Measurements from ENCODE around the gene IER2. TPM values are rescaled to one million over a fixed set of nuclear protein-coding genes. Genes with fewer than 3 reads are reported as not detected.

IER2 gene
- total RNA-seq, 1 donor from 2014 or later: 93.4 TPM

DNA sequence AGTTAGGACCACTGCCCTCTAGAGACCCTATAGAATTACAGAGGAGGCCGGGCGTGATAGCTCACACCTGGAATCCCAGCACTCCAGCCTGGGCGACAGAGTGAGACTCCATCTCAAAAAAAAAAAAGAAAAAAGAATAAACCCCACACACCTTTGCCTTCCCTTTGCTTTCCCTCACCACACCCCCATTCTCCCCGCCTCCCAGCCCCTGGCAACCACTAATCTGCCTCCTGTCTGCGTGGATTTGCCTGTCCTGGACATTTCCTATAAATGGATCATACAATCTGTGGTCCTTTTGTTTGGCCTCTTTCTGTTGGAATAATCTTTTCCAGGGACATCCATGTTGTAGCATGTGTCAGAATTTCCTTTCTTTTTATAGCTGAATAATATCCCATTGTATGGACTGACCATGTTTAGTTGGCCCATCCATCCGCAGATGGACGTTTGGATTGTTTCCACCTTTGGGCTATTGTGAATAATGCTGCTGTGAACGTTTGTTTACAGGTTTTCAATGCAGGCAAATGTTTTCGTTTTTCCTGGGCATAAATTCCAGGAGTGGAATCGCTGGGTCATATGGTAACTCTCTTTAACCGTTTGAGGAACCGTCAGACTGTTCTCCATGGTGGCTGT, 16.9 kb upstream of the IER2 start:
- no peaks in the 10 kb centered on the region for H3K36me3 Mint-ChIP-seq (ENCODE audit: insufficient read depth)

DNA sequence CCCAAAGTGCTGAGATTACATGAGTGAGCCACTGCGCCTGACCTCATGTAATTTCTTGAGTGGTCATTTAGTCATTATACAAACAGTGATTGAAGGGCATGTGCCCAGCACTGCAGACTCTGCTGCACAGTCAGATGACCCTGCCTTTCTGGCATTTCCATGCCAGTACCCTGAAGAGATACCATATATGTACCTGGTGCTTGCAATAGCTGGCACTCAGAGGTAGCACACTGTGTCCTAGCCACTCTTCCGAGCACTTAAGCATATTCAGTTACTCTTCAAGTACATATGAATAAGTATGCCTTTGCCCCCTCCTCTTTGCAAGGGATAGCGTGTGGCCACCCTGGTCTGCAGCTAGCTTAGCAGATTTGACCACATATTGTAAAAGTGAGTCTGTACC, 15.6 kb upstream of the IER2 start:
- TF ChIP-seq, protein P1, sequence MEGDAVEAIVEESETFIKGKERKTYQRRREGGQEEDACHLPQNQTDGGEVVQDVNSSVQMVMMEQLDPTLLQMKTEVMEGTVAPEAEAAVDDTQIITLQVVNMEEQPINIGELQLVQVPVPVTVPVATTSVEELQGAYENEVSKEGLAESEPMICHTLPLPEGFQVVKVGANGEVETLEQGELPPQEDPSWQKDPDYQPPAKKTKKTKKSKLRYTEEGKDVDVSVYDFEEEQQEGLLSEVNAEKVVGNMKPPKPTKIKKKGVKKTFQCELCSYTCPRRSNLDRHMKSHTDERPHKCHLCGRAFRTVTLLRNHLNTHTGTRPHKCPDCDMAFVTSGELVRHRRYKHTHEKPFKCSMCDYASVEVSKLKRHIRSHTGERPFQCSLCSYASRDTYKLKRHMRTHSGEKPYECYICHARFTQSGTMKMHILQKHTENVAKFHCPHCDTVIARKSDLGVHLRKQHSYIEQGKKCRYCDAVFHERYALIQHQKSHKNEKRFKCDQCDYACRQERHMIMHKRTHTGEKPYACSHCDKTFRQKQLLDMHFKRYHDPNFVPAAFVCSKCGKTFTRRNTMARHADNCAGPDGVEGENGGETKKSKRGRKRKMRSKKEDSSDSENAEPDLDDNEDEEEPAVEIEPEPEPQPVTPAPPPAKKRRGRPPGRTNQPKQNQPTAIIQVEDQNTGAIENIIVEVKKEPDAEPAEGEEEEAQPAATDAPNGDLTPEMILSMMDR (IDR thresholded peaks at IDR 0.05; ENCODE audit: unreplicated experiment): no peak
- no peaks in the 10 kb centered on the region for H3K4me1 Mint-ChIP-seq (ENCODE audit: low read depth)
- H3K36me3 Mint-ChIP-seq (ENCODE audit: insufficient read depth): peaks cover under 1% of the 10 kb centered on the region
- no peak overlapping the region for H3K27ac Mint-ChIP-seq
- no peak overlapping the region for H3K4me3 Mint-ChIP-seq (ENCODE audit: low read depth)
- DNase-seq (ENCODE audit: low spot score, unreplicated experiment): no peak
- H3K9me3 Mint-ChIP-seq (ENCODE audit: low read depth): no peaks in the 10 kb centered on the region
- no peaks in the 10 kb centered on the region for H3K27me3 Mint-ChIP-seq

More for the DNA sequence above, 16.9 kb upstream of the IER2 start:
- Mint-ChIP-seq H3K4me3 (ENCODE audit: low read depth) (no peak overlapping the region), H3K27me3 (no peaks in the 10 kb centered on the region), H3K27ac (peak overlapping the region; percentile 4), H3K9me3 (ENCODE audit: low read depth) (no peaks in the 10 kb centered on the region), H3K4me1 (ENCODE audit: low read depth) (peaks cover 7% of the 10 kb centered on the region)
- TF ChIP-seq, protein P1 (IDR thresholded peaks at IDR 0.05; ENCODE audit: unreplicated experiment): no peak
- no peak for DNase-seq (ENCODE audit: low spot score, unreplicated experiment)

DNA sequence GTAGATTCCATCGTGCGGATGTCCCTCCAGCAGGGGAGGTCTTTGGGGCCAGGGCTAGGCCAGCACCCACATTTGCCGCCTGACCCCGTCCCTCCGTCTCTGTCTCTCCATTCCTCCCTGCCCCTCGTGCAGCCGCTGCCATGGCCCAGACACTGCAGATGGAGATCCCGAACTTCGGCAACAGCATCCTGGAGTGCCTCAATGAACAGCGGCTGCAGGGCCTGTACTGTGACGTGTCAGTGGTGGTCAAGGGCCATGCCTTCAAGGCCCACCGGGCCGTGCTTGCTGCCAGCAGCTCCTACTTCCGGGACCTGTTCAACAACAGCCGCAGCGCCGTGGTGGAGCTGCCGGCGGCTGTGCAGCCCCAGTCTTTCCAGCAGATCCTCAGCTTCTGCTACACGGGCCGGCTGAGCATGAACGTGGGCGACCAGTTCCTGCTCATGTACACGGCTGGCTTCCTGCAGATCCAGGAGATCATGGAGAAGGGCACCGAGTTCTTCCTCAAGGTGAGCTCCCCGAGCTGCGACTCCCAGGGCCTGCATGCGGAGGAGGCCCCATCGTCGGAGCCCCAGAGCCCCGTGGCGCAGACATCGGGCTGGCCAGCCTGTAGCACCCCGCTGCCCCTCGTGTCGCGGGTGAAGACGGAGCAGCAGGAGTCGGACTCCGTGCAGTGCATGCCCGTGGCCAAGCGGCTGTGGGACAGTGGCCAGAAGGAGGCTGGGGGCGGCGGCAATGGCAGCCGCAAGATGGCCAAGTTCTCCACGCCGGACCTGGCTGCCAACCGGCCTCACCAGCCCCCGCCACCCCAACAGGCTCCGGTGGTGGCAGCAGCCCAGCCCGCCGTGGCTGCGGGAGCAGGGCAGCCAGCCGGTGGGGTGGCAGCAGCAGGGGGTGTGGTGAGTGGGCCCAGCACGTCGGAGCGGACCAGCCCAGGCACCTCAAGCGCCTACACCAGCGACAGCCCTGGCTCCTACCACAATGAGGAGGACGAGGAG, 14.8 kb upstream of the IER2 start:
- Mint-ChIP-seq H3K9me3 (ENCODE audit: low read depth) (no peaks in the 10 kb centered on the region), H3K36me3 (ENCODE audit: insufficient read depth) (peaks cover 2% of the 10 kb centered on the region), H3K27me3 (no peaks in the 10 kb centered on the region), H3K27ac (no peak overlapping the region), H3K4me1 (ENCODE audit: low read depth) (no peaks in the 10 kb centered on the region), H3K4me3 (ENCODE audit: low read depth) (no peak overlapping the region)
- no peak for DNase-seq (ENCODE audit: low spot score, unreplicated experiment)
- TF ChIP-seq, protein P1 (IDR thresholded peaks at IDR 0.05; ENCODE audit: unreplicated experiment): no peak

DNA sequence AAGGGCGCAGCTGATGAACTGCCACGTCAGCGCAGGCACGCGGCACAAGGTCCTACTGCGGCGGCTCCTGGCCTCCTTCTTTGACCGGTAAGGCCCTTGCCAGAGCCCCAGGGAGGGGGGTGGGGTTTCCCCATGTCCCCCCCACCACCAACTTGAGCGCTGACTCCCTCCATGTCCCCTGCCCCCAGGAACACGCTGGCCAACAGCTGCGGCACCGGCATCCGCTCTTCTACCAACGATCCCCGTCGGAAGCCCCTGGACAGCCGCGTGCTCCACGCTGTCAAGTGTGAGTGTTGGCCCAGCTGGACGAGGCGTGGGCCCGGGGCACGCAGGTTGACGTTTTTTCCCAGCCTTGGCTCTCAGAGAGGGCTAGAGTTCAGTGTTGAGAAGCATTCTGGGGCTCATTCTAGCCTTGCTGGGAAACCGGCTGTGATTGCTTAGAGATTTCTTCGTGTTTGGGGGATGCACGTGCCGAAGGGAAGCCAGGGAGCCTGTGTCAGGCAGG, 12.9 kb upstream of the IER2 start:
- Mint-ChIP-seq H3K4me1 (ENCODE audit: low read depth) (no peaks in the 10 kb centered on the region), H3K36me3 (ENCODE audit: insufficient read depth) (peaks cover 4% of the 10 kb centered on the region), H3K27ac (no peak overlapping the region), H3K4me3 (ENCODE audit: low read depth) (no peak overlapping the region), H3K9me3 (ENCODE audit: low read depth) (no peaks in the 10 kb centered on the region), H3K27me3 (no peaks in the 10 kb centered on the region)
- no peak for DNase-seq (ENCODE audit: low spot score, unreplicated experiment)
- TF ChIP-seq, protein P1 (IDR thresholded peaks at IDR 0.05; ENCODE audit: unreplicated experiment): no peak

DNA sequence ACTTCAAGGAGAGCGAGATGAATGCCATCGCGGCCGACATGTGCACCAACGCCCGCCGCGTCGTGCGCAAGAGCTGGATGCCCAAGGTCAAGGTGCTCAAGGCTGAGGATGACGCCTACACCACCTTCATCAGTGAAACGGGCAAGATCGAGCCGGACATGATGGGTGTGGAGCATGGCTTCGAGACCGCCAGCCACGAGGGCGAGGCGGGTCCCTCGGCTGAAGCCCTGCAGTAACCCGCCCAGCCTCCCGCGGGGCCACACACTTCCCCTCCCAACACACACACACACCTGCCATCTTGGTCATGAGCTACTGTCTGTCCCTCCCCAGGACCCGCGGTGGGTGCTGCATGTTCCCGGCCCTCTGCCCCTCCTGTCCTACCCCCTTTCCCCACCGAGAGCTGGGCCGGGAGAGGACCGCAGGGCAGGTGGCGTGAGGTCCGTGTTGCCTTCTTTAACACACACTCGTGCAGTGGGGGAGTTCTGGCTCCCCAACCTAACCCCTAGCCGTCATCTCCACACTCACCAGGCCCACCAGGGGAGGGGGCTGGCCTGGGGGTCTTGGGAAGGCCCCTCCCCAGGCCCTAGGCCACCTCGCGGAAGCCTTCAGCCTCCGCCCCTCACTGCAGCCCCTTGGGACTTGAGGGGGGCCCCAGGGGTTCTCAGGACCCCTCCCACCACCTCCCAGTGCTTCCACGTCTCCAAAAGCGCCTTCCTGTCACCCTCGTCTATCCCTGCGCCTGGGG, 11.9 kb upstream of the IER2 start:
- H3K4me3 Mint-ChIP-seq (ENCODE audit: low read depth): no peak overlapping the region
- no peaks in the 10 kb centered on the region for H3K4me1 Mint-ChIP-seq (ENCODE audit: low read depth)
- TF ChIP-seq, protein P1 (IDR thresholded peaks at IDR 0.05; ENCODE audit: unreplicated experiment): no peak
- H3K27me3 Mint-ChIP-seq: no peaks in the 10 kb centered on the region
- no peaks in the 10 kb centered on the region for H3K9me3 Mint-ChIP-seq (ENCODE audit: low read depth)
- peaks cover 4% of the 10 kb centered on the region for H3K36me3 Mint-ChIP-seq (ENCODE audit: insufficient read depth)
- no peak for DNase-seq (ENCODE audit: low spot score, unreplicated experiment)
- no peak overlapping the region for H3K27ac Mint-ChIP-seq

Data from progenitor cell of endocrine pancreas (in vitro differentiated cells).